ENCODE data around the gene IGFBP6. TPM values are rescaled to one million over a fixed set of nuclear protein-coding genes. Genes with fewer than 3 reads are reported as not detected.

IGFBP6 gene
- total RNA-seq, 1 donor = 723 TPM

- no peak overlapping the region for H3K4me3 ChIP-seq (ENCODE audit: low read depth, low read length)
- TF ChIP-seq CTCF (IDR thresholded peaks at IDR 0.05; ENCODE audit: insufficient read depth, low read length) = no peak
- peak; percentile 95 for DNase-seq (ENCODE audit: low read depth)
Measured at GRCh38 chr12:53063708-53064612, 33.5 kb upstream of the IGFBP6 start.

GRCh38 chr12:53064613-53065436 is 32.6 kb upstream of the IGFBP6 start:
- no peak for TF ChIP-seq CTCF (IDR thresholded peaks at IDR 0.05; ENCODE audit: insufficient read depth, low read length)
- H3K4me3 ChIP-seq (ENCODE audit: low read depth, low read length) = no peak overlapping the region
- no peak for DNase-seq (ENCODE audit: low read depth)

GRCh38 chr12:53065470-53065869 is 32.0 kb upstream of the IGFBP6 start:
- DNase-seq (ENCODE audit: low read depth) = no peak
- no peak overlapping the region for H3K4me3 ChIP-seq (ENCODE audit: low read depth, low read length)
- TF ChIP-seq CTCF (IDR thresholded peaks at IDR 0.05; ENCODE audit: insufficient read depth, low read length) = no peak

- peak; percentile 89 for DNase-seq (ENCODE audit: low read depth)
- peak overlapping the region; percentile 25 for H3K4me3 ChIP-seq (ENCODE audit: low read depth, low read length)
- peak; percentile 81 for TF ChIP-seq CTCF (IDR thresholded peaks at IDR 0.05; ENCODE audit: insufficient read depth, low read length)
Measured at GRCh38 chr12:53065975-53066931, 31.2 kb upstream of the IGFBP6 start.

- TF ChIP-seq CTCF (IDR thresholded peaks at IDR 0.05; ENCODE audit: insufficient read depth, low read length) = no peak
- H3K4me3 ChIP-seq (ENCODE audit: low read depth, low read length) = no peak overlapping the region
- no peak for DNase-seq (ENCODE audit: low read depth)
Measured at GRCh38 chr12:53067074-53067992, 30.1 kb upstream of the IGFBP6 start.
